Panc1 (cell line): ENCODE results near the gene LRMDA. TPM values are rescaled to one million over a fixed set of nuclear protein-coding genes. Genes with fewer than 3 reads are reported as not detected.

Source experiments
- ATAC-seq: fragments of 200-7000 bp; cut with Tn5 transposase; 2 replicates; pipeline ENCODE4 v1.9.1; 2020; ENCODE audit warnings: mild to moderate bottlenecking, moderate library complexity
- BruUV-seq: library from RNA; stranded (reverse); fragments of 400-500 nt; replicated peaks from 2 replicates; lab custom pipeline; 2021; lab: Mats Ljungman, UMichigan
- CTCF ChIA-PET: fragments of 300-600 bp; sonication (Branson Sonifier 250); formaldehyde crosslinking; loops from one replicate; lab custom pipeline; 2022; ENCODE audit warnings: antibody characterized with exemption; lab: Charles Lee
- POLR2A ChIA-PET: fragments of 300-600 bp; sonication (Branson Sonifier 250); formaldehyde crosslinking; loops from one replicate; lab custom pipeline; 2022; ENCODE audit warnings: antibody characterized with exemption; lab: Charles Lee
- DNase-seq: peaks from one replicate; pipeline ENCODE4 v3.0.0-alpha.2; 2010; ENCODE audit warnings: low read depth, low spot score
- H3K27ac ChIP-seq: 2 replicates; pipeline ENCODE4 v1.5.1; 2011; ENCODE audit warnings: mild to moderate bottlenecking, low read length, inconsistent platforms
- H3K27me3 ChIP-seq: fragments of 200-500 bp; sonication (Bioruptor generic); 2 replicates; pipeline ENCODE4 v1.6.0; 2014; ENCODE audit warnings: low read length, inconsistent platforms; ENCODE audit not compliant: control insufficient read depth, insufficient read depth
- H3K36me3 ChIP-seq: fragments of 200-500 bp; sonication (Bioruptor generic); 2 replicates; pipeline ENCODE4 v1.5.1; 2014; ENCODE audit warnings: inconsistent platforms, mild to moderate bottlenecking, low read length, moderate library complexity; ENCODE audit not compliant: control insufficient read depth, insufficient read depth
- H3K4me1 ChIP-seq: 2 replicates; pipeline ENCODE4 v1.5.1; 2011; ENCODE audit warnings: inconsistent platforms, mild to moderate bottlenecking, low read length, moderate library complexity; ENCODE audit not compliant: control insufficient read depth, insufficient read depth
- H3K4me3 ChIP-seq, 2 experiments: 2 replicates each; pipeline ENCODE4 v1.5.1; 2011 to 2012; ENCODE audit warnings: low read depth in 2 of 2, low read length in 2 of 2, mild to moderate bottlenecking in 2 of 2, inconsistent platforms in 1 of 2, moderate library complexity in 1 of 2
- H3K9me3 ChIP-seq: fragments of 200-500 bp; sonication (Bioruptor generic); 2 replicates; pipeline ENCODE4 v1.5.1; 2014; ENCODE audit warnings: low read depth, mild to moderate bottlenecking, inconsistent platforms, low read length, moderate library complexity; ENCODE audit not compliant: control insufficient read depth, insufficient read depth
- CTCF ChIP-seq: fragments of 450-650 bp; IDR thresholded peaks from 2 replicates; pipeline ENCODE4 v1.5.1; 2017; ENCODE audit warnings: mild to moderate bottlenecking
- POLR2AphosphoS5 ChIP-seq: IDR thresholded peaks from 2 replicates; pipeline ENCODE4 v1.6.1; 2012; ENCODE audit warnings: mild to moderate bottlenecking, low read depth, low read length, moderate library complexity
- SIN3A ChIP-seq: IDR thresholded peaks from 2 replicates; pipeline ENCODE4 v1.6.1; 2012; ENCODE audit warnings: low read depth, mild to moderate bottlenecking, low read length, moderate library complexity, borderline replicate concordance; ENCODE audit not compliant: insufficient read depth
- TCF7L2 ChIP-seq: IDR thresholded peaks from 2 replicates; pipeline ENCODE4 v1.6.1; 2011; ENCODE audit warnings: mild to moderate bottlenecking, low read depth, low read length, inconsistent platforms
- in situ Hi-C: cut with HindIII; loops from 2 replicates; pipeline ENCODE4 v1.10.0; 2016; ENCODE audit warnings: low sequenced_read_pairs, low pct_unique_long_range_greater_than_20kb
- intact Hi-C: fragments of 100-400 bp; cut with micrococcal nuclease; formaldehyde crosslinking; loops from one replicate; pipeline ENCODE4 v1.10.0; 2022; ENCODE audit not compliant: unreplicated experiment
- total RNA-seq: library from RNA; stranded (reverse); gene quantifications from one replicate; pipeline ENCODE4 v1.2.1, GENCODE V29; 2021; ENCODE audit not compliant: unreplicated experiment
- TF ChIP-seq, protein P1 (sequence below), 2 experiments: IDR thresholded peaks; 2 replicates each; pipeline ENCODE4 v1.6.1; 2011 to 2012; ENCODE audit warnings: low read depth in 2 of 2, control low read depth in 1 of 2, low read length in 1 of 2, mild to moderate bottlenecking in 1 of 2, moderate library complexity in 1 of 2; ENCODE audit not compliant: insufficient read depth in 1 of 2

LRMDA gene
- total RNA-seq, 1 experiment from 2014 or later: 1.2 TPM

GRCh38 chr10:75461672-75462649 lies 30.5 kb downstream of the LRMDA start:
- Histone ChIP-seq H3K27me3 (peaks cover 4% of the 10 kb centered on the region; the same call in 1 of the 2 replicates), H3K9me3 (no peaks in the 10 kb centered on the region), H3K36me3 (no peaks in the 10 kb centered on the region), H3K4me1 (no peaks in the 10 kb centered on the region), H3K27ac (no peak overlapping the region), H3K4me3 (no peak overlapping the region)
- intact Hi-C loops (no loop called here), in situ Hi-C loops (no loop called here)
- DNase-seq (no peak), ATAC-seq (no peak)
- TF ChIP-seq, protein P1, sequence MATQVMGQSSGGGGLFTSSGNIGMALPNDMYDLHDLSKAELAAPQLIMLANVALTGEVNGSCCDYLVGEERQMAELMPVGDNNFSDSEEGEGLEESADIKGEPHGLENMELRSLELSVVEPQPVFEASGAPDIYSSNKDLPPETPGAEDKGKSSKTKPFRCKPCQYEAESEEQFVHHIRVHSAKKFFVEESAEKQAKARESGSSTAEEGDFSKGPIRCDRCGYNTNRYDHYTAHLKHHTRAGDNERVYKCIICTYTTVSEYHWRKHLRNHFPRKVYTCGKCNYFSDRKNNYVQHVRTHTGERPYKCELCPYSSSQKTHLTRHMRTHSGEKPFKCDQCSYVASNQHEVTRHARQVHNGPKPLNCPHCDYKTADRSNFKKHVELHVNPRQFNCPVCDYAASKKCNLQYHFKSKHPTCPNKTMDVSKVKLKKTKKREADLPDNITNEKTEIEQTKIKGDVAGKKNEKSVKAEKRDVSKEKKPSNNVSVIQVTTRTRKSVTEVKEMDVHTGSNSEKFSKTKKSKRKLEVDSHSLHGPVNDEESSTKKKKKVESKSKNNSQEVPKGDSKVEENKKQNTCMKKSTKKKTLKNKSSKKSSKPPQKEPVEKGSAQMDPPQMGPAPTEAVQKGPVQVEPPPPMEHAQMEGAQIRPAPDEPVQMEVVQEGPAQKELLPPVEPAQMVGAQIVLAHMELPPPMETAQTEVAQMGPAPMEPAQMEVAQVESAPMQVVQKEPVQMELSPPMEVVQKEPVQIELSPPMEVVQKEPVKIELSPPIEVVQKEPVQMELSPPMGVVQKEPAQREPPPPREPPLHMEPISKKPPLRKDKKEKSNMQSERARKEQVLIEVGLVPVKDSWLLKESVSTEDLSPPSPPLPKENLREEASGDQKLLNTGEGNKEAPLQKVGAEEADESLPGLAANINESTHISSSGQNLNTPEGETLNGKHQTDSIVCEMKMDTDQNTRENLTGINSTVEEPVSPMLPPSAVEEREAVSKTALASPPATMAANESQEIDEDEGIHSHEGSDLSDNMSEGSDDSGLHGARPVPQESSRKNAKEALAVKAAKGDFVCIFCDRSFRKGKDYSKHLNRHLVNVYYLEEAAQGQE (IDR thresholded peaks at IDR 0.05; ENCODE audit: insufficient read depth in 1 of 2, low read depth in 2 of 2, low read length in 1 of 2): no peak
- TF ChIP-seq TCF7L2 (no peak), POLR2AphosphoS5 (no peak), CTCF (no peak), SIN3A (no peak)
- POLR2A ChIA-PET: no interaction called here
- CTCF ChIA-PET: no interaction called here
- no TSS peak for BruUV-seq

DNA sequence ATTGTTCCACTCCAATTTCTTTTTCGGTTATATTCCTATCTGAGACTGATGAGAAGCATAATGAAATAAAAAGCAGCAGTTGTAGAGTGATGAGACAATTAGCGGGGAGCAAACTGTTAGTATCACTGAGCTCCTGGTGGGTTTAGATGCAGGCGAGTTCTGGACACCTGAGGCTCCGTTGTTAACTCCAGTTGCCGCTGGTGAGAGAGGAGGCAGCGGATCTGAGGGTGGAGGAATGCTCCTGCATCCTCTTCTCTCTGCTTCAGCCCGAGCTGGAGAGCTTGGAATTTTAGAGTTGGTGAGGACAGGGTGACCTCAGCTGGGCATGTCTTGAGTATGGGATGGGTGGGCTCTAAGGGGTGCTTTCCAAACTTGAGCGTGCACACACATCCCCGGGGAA lies 31.4 kb downstream of the LRMDA start:
- TF ChIP-seq SIN3A (no peak), POLR2AphosphoS5 (no peak), TCF7L2 (no peak), CTCF (no peak)
- TF ChIP-seq, protein P1 (IDR thresholded peaks at IDR 0.05; ENCODE audit: insufficient read depth in 1 of 2, low read depth in 2 of 2, low read length in 1 of 2): no peak
- no peak for DNase-seq
- H3K27me3 ChIP-seq: peaks cover 4% of the 10 kb centered on the region; the same call in 1 of the 2 replicates
- H3K9me3 ChIP-seq: no peaks in the 10 kb centered on the region
- intact Hi-C loops: no loop called here
- ChIA-PET POLR2A (no interaction called here), CTCF (no interaction called here)
- no peak overlapping the region for H3K4me3 ChIP-seq
- ATAC-seq: no peak
- no TSS peak for BruUV-seq
- in situ Hi-C loops: no loop called here
- no peaks in the 10 kb centered on the region for H3K36me3 ChIP-seq
- no peak overlapping the region for H3K27ac ChIP-seq
- no peaks in the 10 kb centered on the region for H3K4me1 ChIP-seq
